ENCODE results near the gene NRG2.

The NRG2 gene

DNA sequence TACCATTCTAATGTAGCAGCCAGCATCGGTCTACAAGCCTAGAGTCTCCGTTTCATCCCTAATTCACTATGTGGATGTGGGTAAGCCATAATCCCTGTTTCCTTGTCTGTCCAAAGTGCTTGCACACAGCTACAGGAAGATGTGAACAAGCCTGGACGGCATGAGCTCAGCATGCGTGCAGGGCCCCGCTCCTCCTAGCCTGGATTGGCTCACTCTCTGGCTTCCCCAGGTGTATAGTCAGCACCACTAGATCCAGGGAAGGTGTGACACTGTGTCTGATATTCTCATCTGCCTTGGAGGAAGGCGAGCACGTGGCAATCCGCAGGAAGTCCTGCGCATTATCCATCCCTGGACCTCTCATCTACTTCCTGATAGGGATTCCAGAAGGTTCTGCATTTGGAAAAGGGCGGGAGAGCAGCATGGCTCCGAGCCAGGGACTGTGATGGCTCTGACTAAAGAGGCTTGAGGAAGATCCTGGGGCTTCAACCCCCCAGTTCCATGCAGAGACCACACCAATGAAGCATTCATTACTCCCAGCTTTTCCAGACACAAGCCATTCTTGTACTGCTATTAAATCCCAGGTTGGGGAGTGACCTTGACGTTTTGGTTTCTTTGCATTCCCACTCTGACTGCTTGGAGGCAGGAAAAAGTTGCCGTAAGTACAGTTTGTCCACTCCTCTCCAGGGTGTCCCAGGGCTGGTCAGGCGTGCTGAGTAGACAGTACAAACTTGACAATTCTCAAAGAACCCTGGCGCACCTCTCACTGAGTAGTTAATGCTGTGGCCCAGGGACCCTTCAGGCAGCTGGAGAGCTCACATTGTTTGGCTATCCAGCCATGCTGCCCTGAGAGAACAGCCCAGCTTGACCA, 181.8 kb downstream of the NRG2 start:
- no peaks in the 10 kb centered on the region for H3K27me3 ChIP-seq
- H3K4me2 ChIP-seq: no peak overlapping the region
- no peak for TF ChIP-seq Cebpa-rat (IDR thresholded peaks at IDR 0.05)
- no peak overlapping the region for H3K9ac ChIP-seq
- H4K20me1 ChIP-seq: no peaks in the 10 kb centered on the region
- H3K9me3 ChIP-seq: no peaks in the 10 kb centered on the region
- no peaks in the 10 kb centered on the region for H3K36me3 ChIP-seq
- H3K4me1 ChIP-seq: no peaks in the 10 kb centered on the region
- no peak overlapping the region for H3K4me3 ChIP-seq
- H3K27ac ChIP-seq: no peak overlapping the region

DNA sequence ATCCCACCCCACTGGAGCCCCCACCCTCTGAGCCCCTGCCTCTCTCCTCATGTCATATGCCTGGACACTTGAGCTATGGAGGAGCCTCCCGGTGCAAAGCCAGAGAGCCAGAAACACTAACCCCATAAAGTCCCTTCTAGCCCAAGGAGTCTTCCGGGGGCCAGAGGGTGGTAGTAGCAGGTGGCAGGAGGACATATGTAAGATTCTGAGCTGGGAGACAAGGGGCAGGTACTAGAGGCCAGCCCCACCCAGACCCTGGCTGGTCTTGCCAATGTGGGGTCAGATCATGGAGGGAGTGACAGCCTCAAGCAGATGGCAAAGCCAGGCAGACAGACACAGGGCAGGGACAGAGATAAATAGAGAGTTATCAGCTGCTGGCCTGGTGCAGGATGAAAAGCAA, 184.1 kb downstream of the NRG2 start:
- Histone ChIP-seq H3K27ac (no peak overlapping the region), H4K20me1 (no peaks in the 10 kb centered on the region), H3K27me3 (no peaks in the 10 kb centered on the region), H3K36me3 (no peaks in the 10 kb centered on the region), H3K4me3 (no peak overlapping the region), H3K4me2 (no peak overlapping the region), H3K9me3 (no peaks in the 10 kb centered on the region), H3K9ac (no peak overlapping the region), H3K4me1 (no peaks in the 10 kb centered on the region)
- TF ChIP-seq Cebpa-rat (IDR thresholded peaks at IDR 0.05): no peak

DNA sequence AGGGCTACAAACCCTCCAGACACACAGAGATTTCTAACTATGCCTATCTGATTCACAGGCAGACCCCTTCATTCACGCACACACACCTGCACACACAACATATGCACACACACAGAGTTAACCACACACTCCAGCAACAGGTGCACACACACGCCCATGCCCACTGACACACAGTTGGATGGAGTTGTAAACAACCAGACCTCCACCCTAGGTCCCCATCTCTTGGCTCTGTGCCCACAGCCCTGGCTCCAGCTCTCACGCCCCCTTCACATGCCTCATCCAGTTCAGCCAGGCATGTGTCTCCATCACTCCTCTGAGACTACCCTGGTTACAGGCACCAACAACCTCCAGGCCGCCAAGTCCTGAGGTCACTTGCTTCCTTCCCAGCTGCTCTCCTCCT, 186.4 kb downstream of the NRG2 start:
- no peak for TF ChIP-seq Cebpa-rat (IDR thresholded peaks at IDR 0.05)
- H3K4me2 ChIP-seq: no peak overlapping the region; the same call in 1 of the 2 replicates
- H4K20me1 ChIP-seq: no peaks in the 10 kb centered on the region
- H3K9ac ChIP-seq: no peak overlapping the region
- H3K4me1 ChIP-seq: no peaks in the 10 kb centered on the region
- no peak overlapping the region for H3K4me3 ChIP-seq
- no peaks in the 10 kb centered on the region for H3K36me3 ChIP-seq
- no peaks in the 10 kb centered on the region for H3K9me3 ChIP-seq
- no peak overlapping the region for H3K27ac ChIP-seq
- no peaks in the 10 kb centered on the region for H3K27me3 ChIP-seq

DNA sequence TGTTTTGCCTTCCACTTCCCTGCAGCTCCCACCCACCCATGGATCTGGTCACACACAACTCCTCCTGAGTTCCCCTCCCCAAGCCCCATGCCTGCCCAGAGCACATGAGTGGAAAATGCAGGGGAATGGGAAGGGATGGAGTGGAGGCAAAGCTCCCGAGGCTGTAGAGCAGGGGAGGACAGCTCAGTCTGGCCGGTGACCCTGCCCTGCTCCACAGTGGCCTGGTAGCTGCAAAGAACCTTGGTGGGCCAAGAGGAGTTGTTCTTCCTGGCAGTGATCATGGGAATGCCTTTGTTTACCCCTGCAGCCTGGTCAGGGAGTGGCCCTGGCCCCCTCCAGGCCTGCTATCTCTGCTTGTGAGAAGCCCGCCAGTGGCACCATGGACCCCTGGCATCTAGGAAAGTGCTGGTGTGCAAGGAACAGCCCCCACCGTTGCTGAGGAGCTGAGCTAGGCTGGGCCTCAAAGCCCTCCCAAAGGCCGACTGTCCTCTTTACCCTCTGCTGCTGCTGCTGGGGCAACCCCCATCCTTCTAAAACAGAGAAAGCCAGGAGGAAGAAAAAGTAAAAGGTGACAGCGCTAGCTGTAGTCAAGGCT, 187.1 kb downstream of the NRG2 start:
- Histone ChIP-seq H3K9me3 (no peaks in the 10 kb centered on the region), H3K9ac (no peak overlapping the region), H3K4me3 (no peak overlapping the region), H3K36me3 (no peaks in the 10 kb centered on the region), H3K4me2 (no peak overlapping the region), H3K4me1 (no peaks in the 10 kb centered on the region), H4K20me1 (no peaks in the 10 kb centered on the region), H3K27ac (no peak overlapping the region), H3K27me3 (no peaks in the 10 kb centered on the region)
- no peak for TF ChIP-seq Cebpa-rat (IDR thresholded peaks at IDR 0.05)

DNA sequence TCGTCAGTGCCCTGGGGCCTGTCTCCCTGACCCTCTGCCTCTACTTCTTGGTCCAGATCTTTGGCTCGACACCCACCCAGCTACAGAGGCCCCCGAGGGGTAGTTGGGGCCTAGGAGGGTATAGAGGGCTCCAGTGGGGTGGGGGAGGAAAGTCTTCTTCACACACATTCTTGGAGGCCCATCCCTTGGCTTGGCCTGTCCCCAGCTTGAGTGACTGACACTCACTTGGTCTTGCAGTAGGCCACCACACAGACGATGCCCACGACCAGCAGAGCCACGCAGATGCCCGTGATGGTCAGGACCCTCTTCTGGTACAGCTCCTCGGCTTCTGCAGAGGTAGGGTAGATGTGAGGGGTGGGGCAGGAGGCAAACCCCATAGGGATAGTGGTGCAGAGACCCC, 187.6 kb downstream of the NRG2 start:
- Histone ChIP-seq H4K20me1 (no peaks in the 10 kb centered on the region), H3K4me1 (no peaks in the 10 kb centered on the region), H3K27ac (no peak overlapping the region), H3K27me3 (no peaks in the 10 kb centered on the region), H3K9ac (no peak overlapping the region), H3K36me3 (no peaks in the 10 kb centered on the region), H3K4me3 (no peak overlapping the region), H3K9me3 (no peaks in the 10 kb centered on the region), H3K4me2 (no peak overlapping the region)
- TF ChIP-seq Cebpa-rat (IDR thresholded peaks at IDR 0.05): no peak

DNA sequence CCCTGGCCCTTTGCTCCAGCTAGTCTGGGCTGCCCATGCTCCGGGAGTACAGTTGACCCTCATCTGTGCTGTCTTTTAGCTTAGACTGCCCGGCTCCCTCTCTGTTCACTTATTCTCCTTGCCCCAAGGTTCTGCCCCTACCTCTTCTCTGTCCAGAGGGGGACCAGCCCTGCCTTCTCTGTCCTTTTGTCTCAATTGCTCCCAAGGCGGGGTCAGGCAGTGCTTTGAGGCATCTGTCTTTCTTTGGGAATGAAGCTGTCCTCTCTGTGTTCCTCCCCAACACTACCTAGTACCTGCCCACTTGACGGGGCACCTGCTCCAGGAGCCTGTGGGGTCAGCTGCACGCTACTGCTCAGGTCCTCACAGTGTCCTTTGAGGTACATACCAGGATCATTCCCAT, 188.1 kb downstream of the NRG2 start:
- Histone ChIP-seq H3K4me2 (no peak overlapping the region), H3K4me1 (no peaks in the 10 kb centered on the region), H3K9me3 (no peaks in the 10 kb centered on the region), H3K27me3 (no peaks in the 10 kb centered on the region), H3K27ac (no peak overlapping the region), H3K9ac (no peak overlapping the region), H3K4me3 (no peak overlapping the region), H4K20me1 (no peaks in the 10 kb centered on the region), H3K36me3 (no peaks in the 10 kb centered on the region)
- TF ChIP-seq Cebpa-rat (IDR thresholded peaks at IDR 0.05): no peak

DNA sequence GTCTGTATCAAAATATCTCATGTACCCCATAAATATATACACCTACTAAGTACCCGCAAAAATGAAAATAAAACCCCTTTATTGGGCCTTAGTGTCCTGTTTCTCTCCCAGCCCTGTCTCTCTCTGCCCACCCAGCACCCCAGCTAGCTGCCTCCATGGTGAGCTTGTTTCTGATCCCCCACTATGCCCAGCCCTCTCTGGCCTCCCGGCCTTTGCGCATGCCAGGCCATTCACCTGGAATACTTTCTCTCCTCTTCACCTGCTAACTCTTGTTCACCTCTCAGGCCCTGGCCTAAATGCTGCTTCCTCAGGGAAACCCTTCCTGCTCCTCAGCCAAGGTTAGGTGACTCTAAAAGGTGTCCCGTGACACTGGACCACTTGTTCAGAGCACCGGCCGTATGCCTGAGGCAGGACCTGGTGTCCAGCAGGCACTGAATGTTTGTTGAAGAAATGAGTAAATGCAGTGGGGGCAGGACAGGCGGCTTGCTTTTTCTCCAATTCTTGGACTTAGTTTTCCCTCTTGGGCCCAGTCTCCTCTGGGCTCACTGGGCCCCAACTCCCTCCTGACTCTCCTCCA, 189.0 kb downstream of the NRG2 start:
- H3K9me3 ChIP-seq: no peaks in the 10 kb centered on the region
- no peak overlapping the region for H3K27ac ChIP-seq
- no peak for TF ChIP-seq Cebpa-rat (IDR thresholded peaks at IDR 0.05)
- no peaks in the 10 kb centered on the region for H4K20me1 ChIP-seq
- no peak overlapping the region for H3K9ac ChIP-seq
- H3K4me2 ChIP-seq: no peak overlapping the region
- no peaks in the 10 kb centered on the region for H3K36me3 ChIP-seq
- H3K4me1 ChIP-seq: peaks cover 2% of the 10 kb centered on the region; the same call in 1 of the 2 replicates
- no peaks in the 10 kb centered on the region for H3K27me3 ChIP-seq
- H3K4me3 ChIP-seq: no peak overlapping the region

DNA sequence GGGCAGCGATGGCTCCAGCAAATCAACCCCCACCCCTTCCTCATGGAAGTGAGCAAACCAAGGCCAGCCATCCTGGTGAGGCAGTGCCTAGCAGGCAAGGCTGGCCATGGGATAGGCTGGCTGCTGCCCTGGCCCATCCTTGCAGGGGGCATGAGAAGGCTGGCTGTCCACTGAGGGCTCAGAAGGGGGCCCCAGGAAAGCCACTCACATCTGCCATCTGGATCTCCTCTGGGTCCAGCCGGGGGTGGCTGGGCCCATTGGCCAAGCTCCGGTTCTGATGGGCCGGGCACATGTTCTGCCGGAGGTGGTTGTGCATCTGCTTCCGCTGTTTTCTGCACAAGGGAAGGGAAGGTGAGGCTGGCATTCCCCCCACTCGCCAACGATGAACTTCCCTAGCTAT, 190.4 kb downstream of the NRG2 start:
- Histone ChIP-seq H3K4me1 (peaks cover 6% of the 10 kb centered on the region; the same call in 1 of the 2 replicates), H3K27me3 (peaks cover 3% of the 10 kb centered on the region; the same call in 1 of the 2 replicates), H3K9ac (no peak overlapping the region), H3K4me3 (no peak overlapping the region), H4K20me1 (no peaks in the 10 kb centered on the region), H3K36me3 (no peaks in the 10 kb centered on the region), H3K4me2 (no peak overlapping the region), H3K27ac (no peak overlapping the region), H3K9me3 (no peaks in the 10 kb centered on the region)
- TF ChIP-seq Cebpa-rat (IDR thresholded peaks at IDR 0.05): no peak

DNA sequence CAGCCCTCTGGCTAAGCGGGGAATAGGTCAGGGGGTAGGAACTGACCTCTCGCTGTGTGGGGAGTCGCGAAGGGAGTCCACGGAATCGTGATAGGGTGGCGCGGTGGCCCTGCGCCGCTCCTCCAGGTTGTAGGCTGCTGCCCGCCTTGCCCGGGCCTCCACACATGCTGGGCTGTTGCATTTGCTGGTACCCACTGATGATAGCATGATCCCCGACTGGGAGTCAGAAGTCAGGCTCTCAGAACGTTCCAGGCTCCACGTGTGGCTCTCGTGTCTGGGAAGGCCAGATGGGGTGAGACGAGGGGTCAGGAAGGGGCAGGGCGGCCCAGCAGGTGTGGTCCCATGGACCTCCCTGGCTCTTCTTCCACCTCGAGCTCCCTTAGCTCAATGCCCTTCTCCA, 191.5 kb downstream of the NRG2 start:
- Histone ChIP-seq H3K4me1 (peaks cover 15% of the 10 kb centered on the region; the same call in 1 of the 2 replicates), H3K36me3 (no peaks in the 10 kb centered on the region), H3K9me3 (no peaks in the 10 kb centered on the region), H3K27me3 (peaks cover 12% of the 10 kb centered on the region), H4K20me1 (no peaks in the 10 kb centered on the region), H3K27ac (no peak overlapping the region), H3K9ac (no peak overlapping the region), H3K4me3 (no peak overlapping the region), H3K4me2 (no peak overlapping the region)
- no peak for TF ChIP-seq Cebpa-rat (IDR thresholded peaks at IDR 0.05)

DNA sequence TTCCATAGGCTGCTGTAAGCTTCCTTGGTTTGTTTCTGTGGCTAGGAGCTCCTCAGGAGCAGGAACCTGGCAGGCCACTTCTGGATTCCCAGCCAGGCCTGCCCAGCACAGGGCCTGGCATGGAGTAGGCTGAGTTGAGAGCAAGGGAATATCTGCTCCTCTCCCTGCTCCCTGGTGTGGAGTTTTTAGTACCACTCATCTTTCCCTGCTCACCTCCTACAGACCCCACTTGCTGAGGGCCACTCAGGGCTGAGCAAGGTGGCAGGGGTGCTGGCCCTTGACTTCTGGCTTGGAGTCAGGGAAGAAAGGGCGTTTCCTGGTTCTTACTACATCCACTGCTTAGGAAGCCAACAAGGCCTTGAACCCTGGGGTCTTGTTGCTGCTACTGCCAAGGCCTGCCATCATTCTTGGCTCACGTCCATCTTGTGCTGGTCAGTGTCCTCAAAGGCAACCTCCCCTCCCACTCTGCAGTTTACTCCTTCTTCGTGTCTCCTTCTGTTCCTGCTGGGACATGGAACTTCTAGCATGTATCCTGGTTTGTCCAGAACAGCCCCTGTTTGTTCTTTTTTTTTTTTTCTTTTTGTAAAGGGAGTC, 192.6 kb downstream of the NRG2 start:
- Histone ChIP-seq H3K4me3 (no peak overlapping the region), H4K20me1 (no peaks in the 10 kb centered on the region), H3K4me2 (no peak overlapping the region), H3K9ac (no peak overlapping the region), H3K27ac (no peak overlapping the region), H3K36me3 (no peaks in the 10 kb centered on the region), H3K27me3 (peaks cover 23% of the 10 kb centered on the region), H3K9me3 (no peaks in the 10 kb centered on the region), H3K4me1 (peaks cover 15% of the 10 kb centered on the region; the same call in 1 of the 2 replicates)
- TF ChIP-seq Cebpa-rat (IDR thresholded peaks at IDR 0.05): no peak

All from BLaER1 (cell line).